Measurements from ENCODE around the gene MYBPH.

MYBPH gene

DNA sequence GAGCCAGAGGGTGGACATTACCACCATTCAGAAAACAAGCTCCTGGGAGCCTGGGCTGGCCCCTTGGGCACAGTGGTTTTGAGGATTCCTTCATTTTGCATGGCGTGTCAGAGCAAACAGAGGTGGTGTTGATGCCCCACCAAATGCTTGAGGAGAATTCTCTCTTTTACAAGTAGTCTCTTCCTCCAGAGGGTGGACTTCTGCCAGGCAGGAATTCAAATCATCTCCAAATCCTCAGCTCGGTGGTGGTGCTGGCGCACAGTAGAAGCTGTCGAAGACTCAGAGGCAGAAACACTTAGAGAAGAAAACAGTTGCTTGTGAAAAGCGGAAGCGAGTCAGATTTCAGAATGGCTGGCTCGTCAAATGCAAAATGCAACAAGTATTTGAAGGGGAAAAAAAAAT, 14.3 kb upstream of the MYBPH start:
- no peak overlapping the region for H3K4me3 ChIP-seq (ENCODE audit: low read depth, low read length)
- TF ChIP-seq, protein P1, sequence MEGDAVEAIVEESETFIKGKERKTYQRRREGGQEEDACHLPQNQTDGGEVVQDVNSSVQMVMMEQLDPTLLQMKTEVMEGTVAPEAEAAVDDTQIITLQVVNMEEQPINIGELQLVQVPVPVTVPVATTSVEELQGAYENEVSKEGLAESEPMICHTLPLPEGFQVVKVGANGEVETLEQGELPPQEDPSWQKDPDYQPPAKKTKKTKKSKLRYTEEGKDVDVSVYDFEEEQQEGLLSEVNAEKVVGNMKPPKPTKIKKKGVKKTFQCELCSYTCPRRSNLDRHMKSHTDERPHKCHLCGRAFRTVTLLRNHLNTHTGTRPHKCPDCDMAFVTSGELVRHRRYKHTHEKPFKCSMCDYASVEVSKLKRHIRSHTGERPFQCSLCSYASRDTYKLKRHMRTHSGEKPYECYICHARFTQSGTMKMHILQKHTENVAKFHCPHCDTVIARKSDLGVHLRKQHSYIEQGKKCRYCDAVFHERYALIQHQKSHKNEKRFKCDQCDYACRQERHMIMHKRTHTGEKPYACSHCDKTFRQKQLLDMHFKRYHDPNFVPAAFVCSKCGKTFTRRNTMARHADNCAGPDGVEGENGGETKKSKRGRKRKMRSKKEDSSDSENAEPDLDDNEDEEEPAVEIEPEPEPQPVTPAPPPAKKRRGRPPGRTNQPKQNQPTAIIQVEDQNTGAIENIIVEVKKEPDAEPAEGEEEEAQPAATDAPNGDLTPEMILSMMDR (IDR thresholded peaks at IDR 0.05; ENCODE audit: low read depth, low read length) = no peak

DNA sequence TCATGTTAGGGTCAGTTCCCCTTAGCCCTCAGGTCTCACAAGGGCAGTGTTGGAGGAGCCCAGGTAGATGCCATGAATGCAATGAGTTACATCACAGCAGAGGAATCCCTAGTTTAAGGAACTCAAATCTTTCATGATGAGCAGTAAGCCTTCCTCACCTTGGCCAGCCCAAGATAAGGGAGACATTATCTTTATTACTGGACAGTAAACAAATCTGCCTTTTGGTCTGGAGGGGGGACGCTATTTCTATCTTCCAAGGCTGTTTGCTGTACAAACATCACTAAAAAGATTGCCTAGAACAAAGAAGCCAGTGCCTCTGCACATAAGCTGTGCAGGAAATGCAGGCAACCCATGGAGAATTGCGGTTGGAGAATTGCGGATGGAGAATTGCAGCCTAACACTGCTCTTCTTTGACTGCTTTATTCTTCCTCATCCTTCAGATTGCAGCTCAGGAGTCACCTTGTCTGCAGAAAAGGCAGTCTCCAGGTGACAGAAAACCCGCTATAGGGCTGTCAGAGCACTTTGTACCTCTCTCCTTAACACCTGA, 13.1 kb upstream of the MYBPH start:
- no peak overlapping the region for H3K4me3 ChIP-seq (ENCODE audit: low read depth, low read length)
- TF ChIP-seq, protein P1 (IDR thresholded peaks at IDR 0.05; ENCODE audit: low read depth, low read length) = no peak

DNA sequence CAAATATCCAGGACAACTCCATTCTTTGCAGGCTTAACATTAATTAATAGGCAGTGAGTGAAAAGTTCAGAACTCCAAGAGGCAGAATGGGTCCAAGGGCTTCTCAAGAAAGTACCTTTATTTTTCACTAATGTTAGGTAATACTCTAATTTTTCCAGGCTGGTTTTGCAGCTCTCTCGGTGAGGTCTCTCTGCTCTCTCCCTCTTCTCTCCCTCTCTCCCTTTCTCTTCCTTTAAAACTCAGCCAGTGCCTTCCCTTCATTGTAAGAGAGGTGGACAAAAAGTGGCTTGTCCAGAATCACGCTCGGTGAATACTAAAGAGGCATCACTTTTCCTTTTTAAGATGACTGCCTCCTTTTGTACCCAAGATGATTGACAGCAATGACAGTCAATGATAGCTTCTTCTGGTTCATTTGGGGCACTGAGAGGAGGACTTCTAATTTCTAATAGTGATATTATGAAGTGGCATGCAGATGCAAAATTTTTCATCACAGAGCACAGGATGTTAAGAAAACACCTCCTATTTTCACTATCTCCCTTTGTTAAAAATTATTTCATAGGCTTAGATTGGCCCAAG, 12.2 kb upstream of the MYBPH start:
- TF ChIP-seq, protein P1 (IDR thresholded peaks at IDR 0.05; ENCODE audit: low read depth, low read length) = no peak
- H3K4me3 ChIP-seq (ENCODE audit: low read depth, low read length) = no peak overlapping the region

DNA sequence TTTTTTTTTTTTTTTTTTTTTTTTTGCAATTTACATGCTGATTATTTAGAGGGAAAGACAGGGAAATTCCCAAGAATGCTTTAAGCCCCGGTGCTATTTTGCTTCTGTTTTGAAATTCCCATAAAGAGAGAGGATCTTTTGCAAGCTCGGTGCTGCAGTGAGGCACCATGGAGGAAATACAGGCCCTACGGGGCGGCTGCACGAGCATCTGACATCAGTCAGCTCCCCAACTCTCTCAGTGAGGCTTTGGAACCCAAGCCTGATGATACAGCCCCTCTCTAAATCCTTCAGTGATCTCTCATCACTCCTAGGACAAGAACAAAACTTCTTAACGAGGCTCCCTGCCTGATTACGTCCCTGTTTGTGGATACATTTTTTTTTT, 11.7 kb upstream of the MYBPH start:
- TF ChIP-seq, protein P1 (IDR thresholded peaks at IDR 0.05; ENCODE audit: low read depth, low read length) = no peak
- no peak overlapping the region for H3K4me3 ChIP-seq (ENCODE audit: low read depth, low read length)

DNA sequence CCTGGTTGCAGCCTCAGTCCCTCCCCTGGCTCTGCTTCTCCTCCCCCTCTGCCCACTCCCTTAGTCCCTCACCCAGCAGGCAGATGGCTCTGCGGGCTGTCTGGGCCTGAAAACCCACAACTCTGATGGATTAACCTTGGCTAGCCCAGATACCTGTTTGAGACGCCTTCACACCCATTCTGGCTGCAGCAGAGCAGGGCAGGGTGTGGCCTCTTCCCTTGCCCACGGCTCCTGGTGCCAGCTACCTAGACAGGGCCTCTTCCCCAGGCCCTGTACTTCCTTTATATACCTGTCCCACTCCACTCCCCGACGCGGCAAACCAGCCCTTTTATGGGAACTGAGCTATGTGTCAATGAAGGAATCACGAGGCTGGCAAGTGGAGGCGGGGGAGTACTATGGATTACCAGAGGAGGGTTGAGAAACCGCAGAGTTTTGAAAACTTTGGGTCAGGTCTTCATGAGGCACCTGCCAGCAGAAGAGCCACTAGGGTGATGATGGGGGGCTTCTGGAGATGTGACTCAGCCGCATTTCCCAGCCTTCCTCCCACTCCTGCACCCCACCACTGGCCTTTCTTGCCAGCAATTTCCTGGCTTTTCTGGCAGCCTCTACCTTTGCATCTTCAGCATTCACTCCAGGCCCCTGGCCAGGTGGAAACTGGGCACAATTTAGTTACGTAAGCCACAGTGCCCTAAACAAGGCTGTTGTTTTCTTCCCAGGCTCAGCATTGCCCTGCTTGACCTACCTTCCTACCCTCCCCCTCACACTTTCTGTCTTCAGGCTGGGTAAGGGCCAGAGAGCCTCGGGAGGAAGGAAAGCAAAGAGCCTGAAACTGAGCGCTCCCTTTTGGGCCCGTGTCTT, 11.0 kb upstream of the MYBPH start, which contains the start of gene CHI3L1:
Gene CHI3L1 (minus strand): TSS at position 259 of the 858 bp plus-strand sequence. CDS start 81 bp downstream, at position 178.
- TF ChIP-seq, protein P1 (IDR thresholded peaks at IDR 0.05; ENCODE audit: low read depth, low read length) = no peak
- H3K4me3 ChIP-seq (ENCODE audit: low read depth, low read length) = no peak within 1 kb of the TSS

DNA sequence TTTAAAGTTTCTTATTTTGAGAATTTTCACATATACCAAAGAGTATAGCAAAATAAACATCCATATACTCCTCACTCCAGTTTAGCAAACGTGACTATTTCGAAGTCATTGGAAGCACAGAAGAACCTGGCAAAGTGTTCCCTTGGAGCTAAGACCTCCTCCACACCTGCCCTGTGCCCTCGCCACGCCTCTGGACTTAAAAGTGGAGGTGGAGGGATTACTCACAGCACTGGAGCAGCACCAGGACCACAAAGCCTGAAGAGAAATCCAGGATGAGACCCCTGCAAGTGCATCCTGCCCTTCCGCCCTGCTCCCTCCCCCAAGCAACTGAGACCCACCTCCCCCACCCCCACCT, 10.4 kb upstream of the MYBPH start:
- TF ChIP-seq, protein P1 (IDR thresholded peaks at IDR 0.05; ENCODE audit: low read depth, low read length) = no peak
- no peak overlapping the region for H3K4me3 ChIP-seq (ENCODE audit: low read depth, low read length)

DNA sequence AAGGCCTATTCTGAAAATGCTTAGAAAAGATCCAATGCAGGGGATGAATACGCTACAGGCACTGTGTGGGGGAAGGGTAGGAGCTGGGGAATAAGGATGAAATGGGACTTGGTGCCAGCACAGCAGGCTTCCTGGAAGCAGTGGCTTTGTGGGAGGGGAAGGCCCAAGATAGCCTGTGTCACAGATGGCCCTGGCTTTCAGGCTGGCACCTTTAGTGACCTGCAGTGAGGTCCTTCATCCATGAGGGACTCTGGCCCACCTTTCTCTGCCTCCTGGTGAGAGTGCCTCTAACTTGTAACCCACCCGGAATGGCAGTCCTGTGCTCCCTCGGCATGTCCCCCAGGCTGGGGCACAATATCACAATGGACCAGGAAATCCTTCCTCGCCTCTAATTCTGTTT, 10.0 kb upstream of the MYBPH start:
- no peak overlapping the region for H3K4me3 ChIP-seq (ENCODE audit: low read depth, low read length)
- TF ChIP-seq, protein P1 (IDR thresholded peaks at IDR 0.05; ENCODE audit: low read depth, low read length) = no peak

All from WI38 (cell line).